Activated CD8-positive, alpha-beta memory T cell treated with anti-CD3 and anti-CD28 coated beads, Interleukin-2, amount 50 U/mL, for 24 hours (primary cell): ENCODE measurements around the gene BCL2L12.

Experiments used
- DNase-seq: peaks from one replicate; pipeline ENCODE4 v3.0.0-alpha.2; 2020; ENCODE audit errors: extremely low read depth

Gene BCL2L12

DNA sequence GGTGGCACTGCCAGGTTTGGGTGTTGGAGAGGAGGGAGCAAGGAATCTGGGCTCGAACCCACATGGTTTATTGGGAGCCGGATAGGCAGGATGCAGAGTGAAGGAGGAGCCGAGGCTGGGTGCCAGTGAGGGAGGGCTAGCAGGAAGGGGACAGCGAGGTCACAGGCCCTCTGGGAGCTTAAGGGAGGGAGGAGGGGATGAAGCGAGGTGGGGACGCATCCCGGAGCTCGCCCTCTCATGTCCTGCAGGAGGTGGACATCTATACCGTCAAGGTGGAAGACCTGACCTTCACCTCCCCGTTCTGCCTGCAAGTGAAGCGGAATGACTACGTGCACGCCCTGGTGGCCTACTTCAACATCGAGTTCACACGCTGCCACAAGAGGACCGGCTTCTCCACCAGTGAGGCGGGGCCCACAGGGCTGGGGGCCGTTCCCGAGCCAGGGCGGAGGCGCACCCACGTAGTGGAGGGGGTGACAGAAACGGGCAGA lies 20.2 kb downstream of the BCL2L12 start:
- DNase-seq, result no peak

DNA sequence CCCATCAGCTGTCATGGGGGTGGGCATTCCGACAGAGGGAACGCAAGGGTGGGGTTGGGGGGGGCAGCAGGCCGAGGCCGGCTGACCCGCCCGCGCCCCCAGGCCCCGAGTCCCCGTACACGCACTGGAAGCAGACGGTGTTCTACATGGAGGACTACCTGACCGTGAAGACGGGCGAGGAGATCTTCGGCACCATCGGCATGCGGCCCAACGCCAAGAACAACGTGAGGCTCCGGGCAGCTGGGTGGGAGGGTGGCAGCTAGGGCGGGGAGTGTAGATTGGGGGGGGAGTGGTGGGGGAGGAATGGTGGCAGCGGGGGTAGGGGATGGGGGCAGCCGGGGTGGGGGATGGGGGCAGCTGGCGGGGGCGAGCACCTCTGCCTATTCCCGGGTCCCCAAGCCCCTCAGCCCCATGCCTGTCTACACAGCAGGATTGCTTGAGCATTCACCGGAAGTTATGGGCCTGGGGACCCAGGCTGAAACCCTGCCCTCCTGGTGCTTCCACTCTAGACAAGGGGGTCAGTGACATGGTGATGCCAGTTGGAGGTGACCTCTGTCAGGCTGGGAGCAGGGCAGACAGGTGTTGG lies 20.9 kb downstream of the BCL2L12 start:
- no peak for DNase-seq

DNA sequence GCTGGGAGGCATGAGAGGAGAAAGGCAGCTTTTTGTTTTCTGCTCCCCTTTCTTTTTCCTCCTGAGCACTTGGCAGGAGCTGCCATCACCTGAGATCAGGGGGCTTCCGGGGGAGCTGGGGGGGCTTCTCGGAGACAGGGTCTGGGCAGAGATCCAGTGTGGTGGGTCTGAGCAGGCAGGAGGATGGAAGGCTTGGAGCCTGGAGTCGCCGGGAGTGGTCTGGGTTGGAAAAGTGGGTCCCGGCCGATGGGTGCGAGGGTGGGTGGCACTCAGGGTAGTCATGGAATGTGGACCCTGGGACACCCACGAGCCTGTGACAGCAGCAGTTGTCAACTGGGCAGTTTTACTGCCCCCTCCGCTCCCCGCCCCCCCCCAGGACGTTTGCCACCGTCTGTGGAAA lies 21.4 kb downstream of the BCL2L12 start:
- DNase-seq, result no peak

DNA sequence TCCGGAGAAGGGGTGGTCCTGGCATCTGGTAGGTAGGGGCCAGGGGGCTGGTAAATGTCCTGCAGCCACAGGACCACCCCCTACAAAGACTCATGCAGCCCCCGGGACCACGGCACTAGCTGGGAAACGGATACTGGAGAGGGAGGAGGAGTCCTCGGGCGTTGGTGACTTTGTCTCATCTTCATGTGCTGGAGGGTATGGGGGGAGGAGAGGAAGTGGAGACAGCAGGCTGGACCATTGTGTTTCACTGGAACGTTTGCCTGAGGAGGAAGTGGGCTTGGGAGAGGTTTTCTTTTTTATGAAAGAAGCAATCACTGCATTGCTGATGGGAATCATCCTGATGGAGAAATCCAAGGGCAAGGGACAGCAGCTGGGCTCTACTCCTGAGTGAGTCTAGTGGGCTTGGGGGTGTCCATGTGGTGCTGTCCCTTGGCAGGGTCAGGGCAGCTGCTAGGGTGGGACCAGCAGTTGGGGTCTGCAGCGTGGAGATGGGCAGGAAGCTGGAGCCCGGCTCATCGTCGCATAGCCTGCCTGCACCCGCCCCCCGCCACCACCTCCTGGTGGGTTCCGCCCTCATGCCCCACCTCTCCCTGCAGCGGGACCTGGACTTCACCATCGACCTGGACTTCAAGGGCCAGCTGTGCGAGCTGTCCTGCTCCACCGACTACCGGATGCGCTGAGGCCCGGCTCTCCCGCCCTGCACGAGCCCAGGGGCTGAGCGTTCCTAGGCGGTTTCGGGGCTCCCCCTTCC lies 22.0 kb downstream of the BCL2L12 start:
- DNase-seq, result no peak

DNA sequence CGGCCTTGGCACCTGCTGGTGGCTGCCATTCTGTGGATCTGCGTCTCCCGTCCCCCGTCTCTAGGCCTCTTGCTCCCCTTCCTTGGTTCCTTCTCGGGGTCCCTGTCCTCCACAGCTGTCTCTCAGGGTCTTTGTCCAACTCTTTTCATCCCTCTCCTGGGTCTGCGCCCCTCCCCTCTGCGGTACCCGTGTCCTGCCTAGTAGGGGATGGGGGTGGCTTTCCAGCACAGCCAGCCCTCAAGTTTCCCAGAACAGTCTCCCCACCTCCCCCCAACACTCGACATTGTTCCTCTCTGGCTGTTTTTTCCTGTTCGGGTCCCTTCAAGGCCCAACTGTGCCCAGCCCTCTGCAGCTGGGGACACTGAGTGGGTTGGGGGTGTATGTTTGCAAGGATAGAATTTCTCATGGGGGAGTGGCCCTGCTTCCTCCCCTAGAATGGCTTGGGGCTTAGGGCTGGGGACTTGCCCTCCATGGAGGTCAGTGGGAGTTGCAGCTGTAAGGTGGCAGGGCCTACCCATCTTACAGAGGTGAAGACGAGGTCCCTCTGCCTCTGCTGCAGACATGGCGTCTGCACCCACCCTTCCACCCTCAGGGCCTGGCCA lies 22.9 kb downstream of the BCL2L12 start:
- DNase-seq, result no peak

DNA sequence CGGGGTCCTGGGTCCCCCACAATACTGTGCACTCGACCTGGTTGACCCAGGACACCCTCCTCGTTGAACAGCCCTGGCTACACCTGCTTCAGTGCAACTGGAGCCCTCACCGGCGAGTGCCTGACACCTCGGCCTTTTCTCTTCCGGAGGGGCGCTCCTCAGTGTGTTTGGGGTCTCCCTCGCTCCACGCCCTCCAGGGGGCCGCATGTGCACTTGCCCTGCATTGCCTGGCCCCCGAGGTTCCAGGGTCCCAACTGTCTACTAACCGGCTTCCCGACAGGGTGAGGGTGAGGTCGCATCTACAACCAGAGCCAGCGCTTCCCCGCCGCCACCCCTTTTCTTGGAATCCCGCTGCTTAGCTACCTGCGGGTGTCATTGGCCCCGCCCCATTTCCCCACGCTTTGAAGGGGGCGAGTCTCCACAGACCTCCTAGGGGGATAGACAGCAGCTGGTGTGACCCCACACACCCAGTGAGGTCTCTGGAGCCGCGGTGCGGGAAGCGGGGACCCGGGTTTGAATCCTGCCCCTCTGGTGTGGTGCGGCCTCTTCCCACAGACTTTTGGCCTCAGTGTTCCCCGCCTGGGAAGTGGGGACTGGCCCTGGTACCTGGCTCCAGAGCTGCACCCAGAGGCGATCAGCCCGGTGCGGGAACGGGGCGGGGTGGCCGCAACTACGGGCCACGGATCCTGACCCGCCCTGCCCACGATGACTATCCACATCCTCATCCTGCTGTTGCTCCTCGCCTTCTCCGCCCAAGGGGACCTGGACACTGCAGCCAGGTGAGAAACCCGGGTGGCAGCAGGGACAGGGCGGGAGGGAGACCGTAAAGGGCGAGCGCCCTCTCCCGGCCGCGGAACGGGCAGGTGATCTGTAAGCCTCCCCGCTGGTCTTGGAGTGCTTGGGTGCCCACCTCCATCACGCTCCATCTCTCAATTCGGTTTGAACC lies 23.7 kb downstream of the BCL2L12 start, which contains the start of gene ADM5:
ADM5 (plus strand) TSS at position 462 of the 946 bp plus-strand sequence; CDS start at position 706, 244 bp downstream.
- DNase-seq, result no peak

DNA sequence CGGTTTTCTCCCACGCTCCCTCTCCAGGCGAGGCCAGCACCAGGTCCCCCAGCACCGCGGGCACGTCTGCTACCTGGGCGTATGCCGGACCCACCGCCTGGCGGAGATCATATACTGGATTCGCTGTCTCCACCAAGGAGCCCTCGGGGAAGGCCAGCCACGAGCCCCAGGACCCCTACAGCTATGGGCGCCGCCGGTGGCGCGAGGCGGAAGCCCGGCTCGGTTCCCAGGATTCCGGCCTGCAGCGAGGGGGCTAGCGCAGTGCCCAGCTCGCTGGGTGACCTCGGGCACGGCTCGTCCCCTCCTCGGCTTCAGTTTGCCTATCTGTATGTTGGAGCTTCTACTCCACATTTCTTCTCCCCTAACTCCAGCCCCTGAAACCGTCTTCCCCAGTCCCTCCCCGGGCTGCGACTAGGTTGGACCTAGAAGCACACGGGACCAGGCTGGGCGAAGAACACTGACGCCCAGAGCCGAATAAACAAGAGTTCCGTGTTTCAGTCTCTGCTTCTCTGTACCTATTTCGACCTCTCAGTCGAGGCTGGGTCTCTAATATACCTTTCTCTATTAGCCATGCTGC lies 24.4 kb downstream of the BCL2L12 start:
- no peak for DNase-seq

DNA sequence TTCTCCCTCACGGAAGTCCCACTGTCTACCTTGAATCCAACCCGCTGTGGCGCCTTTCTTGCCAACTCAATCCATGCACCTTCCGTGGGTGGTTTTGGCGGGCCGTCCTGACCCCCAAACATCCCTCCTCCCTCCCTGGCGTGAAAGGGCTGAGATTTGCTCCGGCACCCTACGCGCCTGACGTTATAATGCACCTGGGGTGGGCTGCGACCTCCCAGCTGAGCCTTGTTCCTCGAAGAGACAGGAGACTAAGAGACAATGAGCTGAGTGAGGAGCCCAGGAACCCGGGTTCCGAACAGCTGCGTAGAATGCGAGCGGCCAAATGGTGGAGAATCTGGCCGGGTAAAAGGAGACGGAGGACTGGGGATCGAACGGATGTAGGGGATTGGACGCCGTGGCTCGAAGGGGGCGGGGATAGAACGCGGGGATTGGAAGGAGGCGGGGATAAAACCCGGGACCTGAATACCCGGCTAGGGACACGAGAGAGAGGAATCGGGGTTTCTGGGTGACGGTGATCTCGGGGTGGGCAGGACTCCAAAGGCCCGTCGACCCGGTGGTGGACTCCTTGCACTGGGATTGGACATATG lies 25.0 kb downstream of the BCL2L12 start, which contains the start of gene CPT1C:
CPT1C (plus strand) TSS at position 461 of the 587 bp plus-strand sequence. CDS start 1,137 bp downstream, outside the sequence.
- DNase-seq, result no peak

DNA sequence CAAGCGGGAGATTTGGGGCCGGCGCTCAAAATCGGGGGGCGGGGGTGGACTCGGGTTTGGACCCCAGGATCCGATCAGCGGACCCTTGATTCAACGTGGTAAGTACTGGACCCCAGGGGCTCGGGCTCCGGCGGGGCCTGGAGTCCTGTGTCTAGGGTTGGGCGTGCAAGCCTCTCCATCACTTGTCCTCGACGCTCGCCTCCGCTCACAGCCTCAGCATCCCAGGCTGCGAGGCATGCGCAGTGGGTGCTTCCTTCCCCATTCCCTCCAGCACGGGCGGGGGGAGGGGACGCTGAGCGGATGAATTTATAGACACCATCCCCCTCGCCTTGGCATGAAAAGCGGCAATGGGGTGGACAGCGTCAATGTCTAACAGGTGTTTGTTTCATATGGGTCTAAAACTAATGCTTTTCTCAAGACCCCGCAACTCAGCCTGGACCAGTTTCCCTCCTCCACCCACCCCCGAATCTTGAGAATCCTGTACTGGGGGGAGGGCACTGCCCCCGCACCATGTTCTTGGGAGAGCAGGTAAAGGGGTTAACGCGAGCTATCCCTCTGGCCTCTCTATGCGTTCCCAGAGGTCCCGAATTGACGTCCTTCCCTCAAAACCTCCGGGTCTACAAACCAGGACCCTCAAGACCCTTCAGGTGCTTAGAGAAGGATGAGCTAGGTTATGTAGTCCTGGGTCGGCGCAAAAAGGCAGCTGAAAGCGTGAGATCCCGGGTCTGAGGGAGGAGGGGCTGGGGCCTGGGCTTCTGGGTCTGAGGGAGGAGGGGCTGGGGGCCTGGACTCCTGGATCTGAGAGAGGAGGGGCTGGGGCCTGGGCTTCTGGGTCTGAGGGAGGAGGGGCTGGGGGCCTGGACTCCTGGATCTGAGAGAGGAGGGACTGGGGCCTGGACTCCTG lies 25.8 kb downstream of the BCL2L12 start:
- no peak for DNase-seq

DNA sequence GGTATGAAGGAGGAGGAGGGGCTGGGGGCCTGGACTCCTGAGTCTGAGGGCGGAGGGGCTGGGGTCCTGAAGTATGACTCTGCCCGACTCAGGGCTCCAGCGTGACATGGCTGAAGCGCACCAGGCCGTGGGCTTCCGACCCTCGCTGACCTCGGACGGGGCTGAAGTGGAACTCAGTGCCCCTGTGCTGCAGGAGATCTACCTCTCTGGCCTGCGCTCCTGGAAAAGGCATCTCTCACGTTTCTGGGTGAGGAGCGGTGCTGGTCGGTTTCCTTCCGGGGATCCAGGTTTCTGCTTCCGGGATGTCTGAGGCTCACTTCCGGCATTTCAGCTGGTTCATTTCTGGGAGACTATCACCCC lies 26.4 kb downstream of the BCL2L12 start:
- no peak for DNase-seq

DNA sequence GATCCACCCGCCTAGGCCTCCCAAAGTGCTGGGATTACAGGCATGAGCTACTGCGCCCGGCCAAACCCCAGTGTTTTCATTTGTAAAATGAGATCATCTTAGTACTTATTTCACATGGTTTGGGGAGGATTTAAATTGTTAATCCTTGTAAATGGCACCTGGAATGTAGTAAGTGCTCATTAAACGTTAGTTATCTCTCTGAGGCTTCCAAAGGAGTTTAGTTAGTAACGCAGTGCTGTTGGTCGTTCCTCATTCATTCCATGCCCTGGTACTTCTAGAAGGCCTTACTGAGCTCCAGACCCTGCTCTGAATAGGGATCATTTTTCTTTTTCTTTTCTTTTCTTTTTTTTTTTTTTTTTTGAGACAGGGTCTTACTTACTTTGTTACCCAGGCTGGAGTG lies 30.4 kb downstream of the BCL2L12 start:
- DNase-seq, result no peak

DNA sequence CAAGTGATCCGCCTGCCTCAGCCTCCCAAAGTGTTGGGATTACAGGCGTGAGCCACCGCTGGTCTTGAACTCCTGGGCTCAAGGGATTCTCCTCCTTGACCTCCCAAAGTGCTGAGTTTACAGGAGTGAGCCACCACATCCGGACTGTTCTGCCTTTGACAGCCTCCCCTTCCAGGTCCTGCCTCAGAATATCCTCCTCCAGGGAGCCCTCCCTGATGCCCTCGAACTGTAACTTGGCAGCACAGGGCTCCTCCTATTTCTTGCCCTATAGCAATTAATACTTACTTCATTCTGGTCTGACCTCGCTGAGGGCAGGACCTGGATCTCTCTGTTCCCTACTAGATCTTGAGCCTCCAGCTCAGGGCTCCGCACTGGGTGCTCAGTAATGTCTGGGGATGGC lies 31.1 kb downstream of the BCL2L12 start:
- no peak for DNase-seq

DNA sequence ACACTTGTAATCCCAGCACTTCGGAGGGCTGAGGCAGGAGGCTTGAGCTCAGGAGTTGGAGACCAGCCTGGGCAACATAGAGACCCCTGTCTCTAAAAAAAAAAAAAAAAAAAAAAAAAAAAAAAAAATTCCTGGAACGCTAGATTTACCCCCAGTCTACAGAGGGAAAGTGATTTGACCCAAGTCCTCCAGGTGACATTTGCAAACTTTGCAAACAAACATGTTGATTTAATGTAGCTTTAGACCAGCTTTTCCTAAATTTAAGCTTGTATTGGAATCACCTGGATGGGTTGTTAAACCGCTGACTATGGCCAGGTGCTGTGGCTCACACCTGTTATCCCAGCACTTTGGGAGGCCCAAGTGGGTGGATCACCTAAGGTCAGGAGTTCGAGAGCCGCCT lies 33.6 kb downstream of the BCL2L12 start:
- DNase-seq, result no peak

DNA sequence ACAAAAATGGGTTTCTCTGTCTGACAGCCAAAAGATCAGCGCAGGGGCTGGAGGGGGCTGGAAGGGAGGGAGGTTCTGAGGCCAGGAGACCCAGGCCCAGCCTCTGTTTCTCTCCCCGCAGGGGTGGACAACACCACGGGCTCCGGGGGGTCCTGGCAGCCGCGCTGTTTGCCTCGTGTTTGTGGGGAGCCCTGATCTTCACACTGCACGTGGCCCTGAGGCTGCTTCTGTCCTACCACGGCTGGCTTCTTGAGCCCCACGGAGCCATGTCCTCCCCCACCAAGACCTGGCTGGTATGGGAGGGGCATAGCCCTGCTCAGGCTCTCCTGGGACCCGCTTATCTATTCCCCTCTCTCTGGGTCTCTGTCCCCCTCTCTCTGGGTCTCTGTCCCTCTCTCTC lies 34.8 kb downstream of the BCL2L12 start:
- no peak for DNase-seq

DNA sequence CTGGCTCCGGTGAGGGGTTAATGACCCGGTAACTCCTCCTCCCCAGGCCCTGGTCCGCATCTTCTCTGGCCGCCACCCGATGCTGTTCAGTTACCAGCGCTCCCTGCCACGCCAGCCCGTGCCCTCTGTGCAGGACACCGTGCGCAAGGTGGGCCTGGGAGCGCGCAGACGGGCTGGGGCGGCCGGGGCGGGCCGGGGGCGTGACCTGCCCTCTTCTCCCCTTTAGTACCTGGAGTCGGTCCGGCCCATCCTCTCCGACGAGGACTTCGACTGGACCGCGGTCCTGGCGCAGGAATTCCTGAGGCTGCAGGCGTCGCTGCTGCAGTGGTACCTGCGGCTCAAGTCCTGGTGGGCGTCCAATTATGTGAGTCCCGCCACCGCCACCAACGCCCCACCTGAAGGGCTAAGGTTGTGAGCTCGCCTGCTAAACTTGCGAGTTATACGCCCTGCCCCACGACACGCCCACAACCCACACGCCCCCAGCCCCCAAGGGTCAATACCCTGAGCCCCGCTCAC lies 35.6 kb downstream of the BCL2L12 start:
- no peak for DNase-seq

DNA sequence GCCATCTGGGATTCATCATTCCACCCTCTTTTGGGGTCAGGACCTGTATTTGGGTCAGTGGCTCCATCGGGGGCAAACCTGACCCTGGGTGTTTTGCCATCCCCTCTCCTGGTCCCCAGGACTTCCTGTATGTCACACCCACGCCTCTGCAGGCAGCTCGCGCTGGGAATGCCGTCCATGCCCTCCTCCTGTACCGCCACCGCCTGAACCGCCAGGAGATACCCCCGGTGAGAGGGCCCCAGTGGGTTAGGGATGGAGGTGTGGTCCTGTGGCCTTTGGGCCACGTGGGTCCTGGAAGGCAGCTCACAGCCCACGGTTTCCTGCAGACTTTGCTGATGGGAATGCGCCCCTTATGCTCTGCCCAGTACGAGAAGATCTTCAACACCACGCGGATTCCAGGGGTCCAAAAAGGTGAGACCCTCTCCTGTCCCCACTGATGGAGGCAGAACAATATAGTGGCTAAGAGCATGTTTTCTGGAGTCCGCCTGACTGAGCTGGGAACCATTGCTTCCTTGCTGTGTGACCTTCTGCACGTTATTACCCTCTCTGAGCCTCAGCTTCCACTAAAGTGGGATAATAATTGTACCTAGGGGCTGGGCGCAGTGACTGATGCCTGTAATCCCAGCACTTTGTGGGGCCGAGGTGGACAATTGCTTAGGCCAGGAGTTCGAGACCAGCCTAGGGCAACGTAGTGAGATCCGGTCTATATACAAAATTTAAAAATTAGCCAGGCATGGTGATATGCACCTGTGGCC lies 39.3 kb downstream of the BCL2L12 start:
- DNase-seq, result no peak

DNA sequence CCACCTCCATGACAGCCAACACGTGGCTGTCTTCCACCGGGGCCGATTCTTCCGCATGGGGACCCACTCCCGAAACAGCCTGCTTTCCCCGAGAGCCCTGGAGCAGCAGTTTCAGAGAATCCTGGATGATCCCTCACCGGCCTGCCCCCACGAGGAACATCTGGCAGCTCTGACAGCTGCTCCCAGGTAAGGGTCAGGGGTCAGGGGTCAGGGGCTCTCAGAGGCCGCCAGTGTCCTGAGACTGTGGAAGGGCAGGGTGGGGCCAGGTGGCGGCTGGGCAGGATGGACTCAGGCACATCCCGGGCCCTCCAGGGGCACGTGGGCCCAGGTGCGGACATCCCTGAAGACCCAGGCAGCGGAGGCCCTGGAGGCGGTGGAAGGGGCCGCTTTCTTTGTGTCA lies 40.2 kb downstream of the BCL2L12 start:
- DNase-seq, result no peak

DNA sequence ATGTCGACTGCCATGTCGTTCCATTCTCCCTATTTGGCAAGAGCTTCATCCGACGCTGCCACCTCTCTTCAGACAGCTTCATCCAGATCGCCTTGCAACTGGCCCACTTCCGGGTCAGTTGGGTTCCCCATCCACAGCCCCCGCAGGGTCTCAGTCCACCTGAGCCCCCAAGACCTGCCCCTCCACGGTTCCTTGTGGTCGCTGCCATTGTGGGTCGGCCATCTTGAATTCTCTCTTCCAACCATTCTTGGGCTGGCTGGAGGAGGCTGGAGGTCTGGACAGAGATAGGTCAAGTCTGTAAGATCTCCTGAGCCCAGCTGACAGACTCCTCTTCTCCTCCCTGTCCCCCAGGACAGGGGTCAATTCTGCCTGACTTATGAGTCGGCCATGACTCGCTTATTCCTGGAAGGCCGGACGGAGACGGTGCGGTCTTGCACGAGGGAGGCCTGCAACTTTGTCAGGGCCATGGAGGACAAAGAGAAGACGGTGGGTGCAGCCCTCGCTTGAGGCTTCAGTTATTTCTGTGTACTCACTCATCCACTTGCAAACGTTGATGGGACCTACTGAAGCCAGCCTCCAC lies 44.7 kb downstream of the BCL2L12 start:
- no peak for DNase-seq

DNA sequence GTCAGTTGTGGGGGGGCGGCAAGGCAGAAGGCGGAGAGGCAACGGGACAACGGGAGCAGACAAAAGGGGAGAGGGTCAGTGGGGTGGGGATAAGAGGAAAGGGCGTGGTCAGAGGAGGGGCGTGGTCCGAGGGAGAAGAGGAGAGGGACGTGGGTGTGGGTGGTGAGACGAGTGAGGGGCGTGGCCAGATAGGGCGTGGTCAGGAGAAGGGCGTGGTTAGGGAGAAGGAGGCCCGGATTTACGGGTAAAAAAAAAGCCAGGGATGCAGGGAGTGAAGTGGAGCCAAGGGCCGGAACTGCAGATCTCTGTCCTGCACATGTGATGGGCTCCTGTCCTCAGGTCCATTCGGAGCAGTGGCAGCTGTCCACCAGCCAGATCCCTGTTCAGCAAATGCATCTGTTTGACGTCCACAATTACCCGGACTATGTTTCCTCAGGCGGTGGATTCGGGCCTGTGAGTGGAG lies 46.7 kb downstream of the BCL2L12 start:
- DNase-seq, result no peak
